Peyer's patch (tissue), 4 donors: ENCODE data around the gene ARMC2. TPM values are rescaled to one million over a fixed set of nuclear protein-coding genes. Genes with fewer than 3 reads are reported as not detected.
"Not testable (repeated sequence)": the region's sequence is repeated elsewhere in the genome, so short reads cannot be mapped to it uniquely, and the experiment has no call there.

Experiments
- DNase-seq, 3 donors: peaks; one replicate each; pipeline ENCODE4 v3.0.0-alpha.2; 2017 to 2019
- H3K27ac ChIP-seq, 4 donors: fragments of 200-600 bp; sonication (generic); one replicate each; pipeline ENCODE4 v1.5.1; 2016 to 2019
- H3K27me3 ChIP-seq, 2 donors: fragments of 200-600 bp; sonication (generic); one replicate each; pipeline ENCODE4 v1.5.1; 2019
- H3K36me3 ChIP-seq, 3 donors: fragments of 200-600 bp; sonication (generic); one replicate each; pipeline ENCODE4 v1.5.1; 2016 to 2019
- H3K4me1 ChIP-seq, 4 donors: fragments of 200-600 bp; sonication (generic); one replicate each; pipeline ENCODE4 v1.5.1; 2016 to 2019
- H3K4me3 ChIP-seq, 4 donors: fragments of 200-600 bp; sonication (generic); 1 replicate in 3 of 4; 2 replicates in 1 of 4; pipeline ENCODE4 v1.5.1; 2016 to 2019; ENCODE audit warnings: mild to moderate bottlenecking in 1 of 4
- H3K9me3 ChIP-seq, 4 donors: fragments of 200-600 bp; sonication (generic); one replicate each; pipeline ENCODE4 v1.5.1; 2016 to 2019; ENCODE audit warnings: mild to moderate bottlenecking in 1 of 4
- POLR2A ChIP-seq, 2 donors: fragments of 450-650 bp; IDR thresholded peaks; one replicate each; pipeline ENCODE4 v1.5.1; 2017; ENCODE audit warnings: antibody characterized with exemption in 2 of 2, mild to moderate bottlenecking in 2 of 2, moderate library complexity in 2 of 2
- total RNA-seq, 4 donors: library from RNA; depleted of rRNA; stranded (reverse); fragments of >200 nt; gene quantifications; one replicate each; pipeline ENCODE4 v1.1.0, GENCODE V29; 2016
- TF ChIP-seq, protein P1 (sequence below), 6 experiments: fragments of 450-650 bp in 4 of 6; fragments of 200-600 bp in 2 of 6; sonication (generic) in 1 of 6; IDR thresholded peaks; one replicate each; pipeline ENCODE4 v1.5.1; 2017 to 2019; ENCODE audit warnings: antibody characterized with exemption in 6 of 6, mild to moderate bottlenecking in 3 of 6, moderate library complexity in 1 of 6

Gene ARMC2
- total RNA-seq, 4 donors from 2014 or later = 0.53 to 29.7 (median 4.4) TPM

DNA sequence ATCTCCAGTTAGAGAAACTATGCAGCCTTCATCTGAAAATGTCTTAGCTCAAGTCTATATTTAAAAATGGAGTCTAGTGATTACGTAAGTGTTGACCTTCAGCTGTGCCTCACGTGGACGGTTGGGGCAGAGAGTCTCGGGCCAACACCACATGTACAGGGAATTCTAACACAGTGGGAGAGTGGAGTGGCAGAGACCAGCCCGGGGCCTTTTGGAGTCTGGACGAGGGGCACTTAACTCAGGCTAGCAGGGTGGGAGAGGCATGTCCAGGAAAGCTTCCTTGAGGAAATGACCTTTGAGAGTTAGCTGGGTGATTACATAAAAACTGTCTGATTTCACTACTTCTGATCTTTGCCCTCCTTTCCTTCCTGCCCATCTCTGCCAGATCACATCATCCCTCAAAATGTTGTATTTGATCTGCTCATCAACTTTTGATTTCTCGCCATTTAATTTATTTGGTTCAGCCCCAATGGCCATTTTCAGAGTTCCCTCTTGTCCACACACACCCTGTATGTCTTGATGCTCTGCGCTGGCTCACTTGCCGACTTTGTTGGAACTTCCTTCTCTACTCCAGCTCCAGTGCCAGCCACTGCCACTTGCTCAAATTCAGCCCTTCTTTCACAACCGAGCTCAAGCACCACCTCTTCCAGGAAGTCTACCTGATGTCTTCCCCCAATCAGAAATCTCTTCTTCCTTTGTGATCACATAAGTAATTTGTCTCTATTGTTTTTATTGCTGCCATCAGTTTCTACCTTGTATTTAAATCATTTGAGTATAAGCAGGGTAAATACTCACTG is 2.6 kb downstream of the ARMC2 start:
- no peak overlapping the region for H3K4me3 ChIP-seq
- peak overlapping the region in 2 of 4 donors; percentile 27 to 61 for H3K27ac ChIP-seq
- TF ChIP-seq, protein P1, sequence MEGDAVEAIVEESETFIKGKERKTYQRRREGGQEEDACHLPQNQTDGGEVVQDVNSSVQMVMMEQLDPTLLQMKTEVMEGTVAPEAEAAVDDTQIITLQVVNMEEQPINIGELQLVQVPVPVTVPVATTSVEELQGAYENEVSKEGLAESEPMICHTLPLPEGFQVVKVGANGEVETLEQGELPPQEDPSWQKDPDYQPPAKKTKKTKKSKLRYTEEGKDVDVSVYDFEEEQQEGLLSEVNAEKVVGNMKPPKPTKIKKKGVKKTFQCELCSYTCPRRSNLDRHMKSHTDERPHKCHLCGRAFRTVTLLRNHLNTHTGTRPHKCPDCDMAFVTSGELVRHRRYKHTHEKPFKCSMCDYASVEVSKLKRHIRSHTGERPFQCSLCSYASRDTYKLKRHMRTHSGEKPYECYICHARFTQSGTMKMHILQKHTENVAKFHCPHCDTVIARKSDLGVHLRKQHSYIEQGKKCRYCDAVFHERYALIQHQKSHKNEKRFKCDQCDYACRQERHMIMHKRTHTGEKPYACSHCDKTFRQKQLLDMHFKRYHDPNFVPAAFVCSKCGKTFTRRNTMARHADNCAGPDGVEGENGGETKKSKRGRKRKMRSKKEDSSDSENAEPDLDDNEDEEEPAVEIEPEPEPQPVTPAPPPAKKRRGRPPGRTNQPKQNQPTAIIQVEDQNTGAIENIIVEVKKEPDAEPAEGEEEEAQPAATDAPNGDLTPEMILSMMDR (IDR thresholded peaks at IDR 0.05) = no peak
- TF ChIP-seq POLR2A (IDR thresholded peaks at IDR 0.05) = no peak
- no peaks in the 10 kb centered on the region for H3K27me3 ChIP-seq
- H3K4me1 ChIP-seq = peaks cover 0 to 14% (median 0%) of the 10 kb centered on the region in 4 donors
- H3K9me3 ChIP-seq = no peaks in the 10 kb centered on the region
- H3K36me3 ChIP-seq = no peaks in the 10 kb centered on the region
- peak in 1 of 3 donors; percentile 57 for DNase-seq

DNA sequence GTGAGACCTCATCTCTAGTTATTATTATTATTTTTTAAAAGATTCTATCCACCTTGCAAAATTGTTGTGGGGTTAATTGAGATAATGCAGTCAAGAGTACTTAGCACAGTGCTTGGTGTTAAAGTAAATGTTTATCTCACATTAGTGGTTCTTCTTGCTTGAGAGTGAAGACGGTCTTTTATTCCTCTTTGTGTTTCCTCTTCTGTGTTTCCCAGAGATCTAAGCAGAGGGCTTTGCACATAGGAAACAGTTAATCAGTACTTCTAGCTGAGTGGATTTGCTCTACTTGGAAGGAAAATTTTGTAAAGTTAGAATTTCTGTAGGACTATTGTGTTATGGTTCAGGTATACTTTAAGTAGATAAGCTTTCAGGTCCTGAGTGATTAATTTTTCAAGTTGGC is 3.5 kb downstream of the ARMC2 start:
- H3K9me3 ChIP-seq = no peaks in the 10 kb centered on the region
- H3K27ac ChIP-seq = no peak overlapping the region
- TF ChIP-seq, protein P1 (IDR thresholded peaks at IDR 0.05) = no peak
- TF ChIP-seq POLR2A (IDR thresholded peaks at IDR 0.05) = no peak
- DNase-seq = no peak
- H3K4me3 ChIP-seq = no peak overlapping the region
- peaks cover 0 to 14% (median 0%) of the 10 kb centered on the region in 4 donors for H3K4me1 ChIP-seq
- peaks cover 0 to 6% (median 0%) of the 10 kb centered on the region in 3 donors for H3K36me3 ChIP-seq
- H3K27me3 ChIP-seq = no peaks in the 10 kb centered on the region

DNA sequence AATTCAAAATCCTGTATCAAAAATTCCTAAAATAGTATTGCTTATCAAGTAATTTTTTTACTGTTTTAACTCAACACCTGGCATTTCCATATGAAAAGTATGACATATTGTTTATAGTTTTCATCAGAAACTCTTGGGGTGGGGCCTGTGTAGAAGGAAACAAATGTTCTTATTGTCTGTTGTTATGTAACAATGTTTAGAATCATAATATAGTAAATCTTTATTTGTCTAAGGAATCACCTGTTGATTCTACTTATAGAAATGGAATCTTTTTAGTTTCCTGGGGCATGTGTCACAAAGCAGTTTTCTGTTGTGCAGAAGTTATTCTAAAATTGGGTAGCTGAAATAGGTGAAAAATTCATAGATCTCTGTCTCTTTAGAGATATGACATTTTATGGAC is 4.9 kb downstream of the ARMC2 start:
- Histone ChIP-seq H3K27ac (no peak overlapping the region), H3K4me3 (no peak overlapping the region), H3K27me3 (no peaks in the 10 kb centered on the region), H3K9me3 (peaks cover 0 to 6% (median 0%) of the 10 kb centered on the region in 4 donors), H3K4me1 (peaks cover 0 to 14% (median 0%) of the 10 kb centered on the region in 4 donors), H3K36me3 (peaks cover 0 to 11% (median 0%) of the 10 kb centered on the region in 3 donors)
- DNase-seq = no peak
- TF ChIP-seq POLR2A (IDR thresholded peaks at IDR 0.05) = no peak
- TF ChIP-seq, protein P1 (IDR thresholded peaks at IDR 0.05) = no peak

DNA sequence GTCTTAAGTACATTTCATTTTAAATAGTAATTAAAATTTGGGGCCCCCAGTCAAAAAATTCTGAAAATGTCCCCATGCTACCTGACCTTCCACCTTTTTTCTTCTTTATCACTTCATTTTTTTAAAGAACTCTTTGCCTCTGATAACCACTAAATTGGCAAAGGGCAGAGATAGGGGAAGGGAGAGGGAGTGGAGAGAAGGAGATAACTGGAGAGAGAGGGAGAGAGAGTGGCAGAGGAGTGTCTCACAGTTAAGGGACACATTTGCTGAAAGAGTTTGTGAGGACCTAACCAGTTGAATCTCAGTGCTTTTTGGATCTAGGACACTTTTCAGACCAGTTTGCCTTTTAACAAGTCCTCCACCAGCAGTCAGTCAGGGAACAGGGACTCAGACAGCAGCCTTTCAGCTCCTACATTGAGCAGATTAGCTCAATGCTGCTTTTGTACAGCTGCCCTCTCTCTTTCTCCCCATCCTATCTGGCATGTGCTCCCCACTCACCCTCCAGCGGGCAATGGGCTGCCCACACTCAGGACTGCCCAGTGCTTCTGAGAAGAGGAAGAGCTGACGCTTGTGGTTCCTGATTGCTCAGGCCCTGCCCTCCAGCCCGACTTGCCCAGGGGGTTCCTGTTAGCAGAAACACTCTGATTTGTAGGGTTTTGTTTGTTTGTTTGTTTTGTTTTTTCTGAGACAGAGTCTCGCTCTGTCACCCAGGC is 14.4 kb downstream of the ARMC2 start:
- no peaks in the 10 kb centered on the region for H3K4me1 ChIP-seq
- TF ChIP-seq, protein P1 (IDR thresholded peaks at IDR 0.05) = no peak
- no peak for TF ChIP-seq POLR2A (IDR thresholded peaks at IDR 0.05)
- no peak overlapping the region for H3K27ac ChIP-seq
- H3K9me3 ChIP-seq = no peaks in the 10 kb centered on the region
- DNase-seq = no peak
- no peak overlapping the region for H3K4me3 ChIP-seq
- no peaks in the 10 kb centered on the region for H3K27me3 ChIP-seq
- peaks cover 0 to 9% (median 0%) of the 10 kb centered on the region in 3 donors for H3K36me3 ChIP-seq

DNA sequence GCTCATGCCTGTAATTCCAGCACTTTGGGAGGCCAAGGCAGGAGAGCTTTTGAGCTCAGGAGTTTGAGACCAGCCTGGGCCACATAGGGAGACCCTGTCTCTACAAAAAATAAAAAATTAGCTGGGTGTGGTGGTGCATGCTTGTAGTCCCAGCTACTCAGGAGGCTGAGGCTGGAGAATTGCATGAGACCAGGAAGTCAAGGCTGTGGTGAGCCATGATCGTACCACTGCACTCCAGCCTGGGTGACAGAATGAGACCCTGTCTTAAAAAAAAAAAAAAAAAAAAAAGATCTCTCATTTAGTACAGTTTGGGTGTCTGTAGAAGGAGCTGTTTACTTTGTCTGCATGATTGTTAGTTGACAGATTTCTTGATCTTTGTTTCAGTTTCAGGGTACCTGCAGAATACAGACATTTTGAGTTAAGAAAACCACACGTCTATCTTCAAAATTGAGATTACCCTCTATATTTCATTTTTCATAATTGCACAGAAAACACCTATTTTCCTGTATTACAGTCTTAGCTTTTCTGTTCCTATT is 17.6 kb downstream of the ARMC2 start:
- DNase-seq, H3K4me1 ChIP-seq, H3K36me3 ChIP-seq, H3K4me3 ChIP-seq, H3K27ac ChIP-seq, H3K27me3 ChIP-seq, H3K9me3 ChIP-seq: not testable (repeated sequence)

DNA sequence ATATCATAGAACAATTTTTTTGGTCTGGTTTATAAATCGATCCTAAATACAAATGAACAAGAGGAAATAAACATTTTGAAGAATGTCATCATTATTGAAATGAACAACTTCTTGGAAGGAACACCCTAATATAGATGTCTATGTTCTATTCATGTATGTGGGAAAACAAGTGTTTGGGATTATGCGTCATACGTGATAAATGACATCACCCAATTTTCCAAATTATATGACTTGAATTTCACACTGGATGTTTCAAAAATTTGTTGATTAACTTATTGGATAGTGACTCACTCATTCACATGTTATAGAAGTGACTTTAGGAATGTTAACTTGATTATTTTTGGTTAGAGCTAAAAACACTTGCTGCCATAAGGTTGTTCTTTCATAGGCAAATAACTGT is 18.6 kb downstream of the ARMC2 start:
- no peak for DNase-seq
- Histone ChIP-seq H3K4me3 (no peak overlapping the region), H3K27ac (no peak overlapping the region), H3K27me3 (no peaks in the 10 kb centered on the region), H3K4me1 (no peaks in the 10 kb centered on the region), H3K36me3 (no peaks in the 10 kb centered on the region), H3K9me3 (no peaks in the 10 kb centered on the region)
- TF ChIP-seq, protein P1 (IDR thresholded peaks at IDR 0.05) = no peak
- TF ChIP-seq POLR2A (IDR thresholded peaks at IDR 0.05) = no peak
